ENCODE data around the gene CD34. TPM values are rescaled to one million over a fixed set of nuclear protein-coding genes. Genes with fewer than 3 reads are reported as not detected.

Gene CD34
- total RNA-seq, 2 donors from 2014 or later: 9.8 to 47.7 TPM

DNA sequence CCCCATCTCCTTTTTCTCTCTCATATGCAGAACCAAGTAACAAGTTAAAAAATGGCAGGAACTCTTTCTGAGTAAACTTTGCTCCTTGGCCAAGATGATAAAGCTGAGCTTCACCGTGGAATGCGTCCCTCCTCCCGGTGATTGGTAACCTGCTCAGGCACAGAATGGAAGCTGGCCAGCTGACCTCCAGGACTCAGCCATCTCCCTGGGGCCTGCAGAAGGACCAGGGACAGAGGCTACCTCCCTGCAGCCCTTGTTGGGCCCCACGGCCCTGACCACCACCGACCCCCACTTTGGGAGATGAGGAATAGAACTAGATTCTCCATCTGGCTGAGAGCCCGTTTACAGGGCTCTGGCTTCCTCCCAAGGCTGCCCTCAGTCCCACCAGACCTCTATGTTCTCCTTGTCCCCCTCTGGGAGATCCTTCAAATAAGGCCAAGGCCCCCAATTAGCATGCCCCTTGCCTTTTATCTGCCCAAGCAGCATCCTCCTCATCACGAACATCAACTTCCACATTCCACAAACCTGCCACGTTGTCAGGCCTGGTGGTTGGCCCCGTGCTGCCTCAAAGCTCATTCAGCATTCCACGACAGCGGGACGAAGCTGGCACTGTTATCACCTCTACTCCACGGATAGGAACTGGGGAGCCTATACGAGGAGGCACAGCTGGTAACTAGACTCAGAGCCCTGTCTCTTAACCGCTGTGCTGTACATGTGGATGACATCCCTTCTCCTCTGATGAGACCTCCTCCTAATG is 74.2 kb downstream of the CD34 start:
- 61% methylated on average over 15 of the region's 15 CpGs for WGBS
- no peaks in the 10 kb centered on the region for H3K36me3 ChIP-seq
- intact Hi-C loops (cut with DNase I): no loop called here
- peaks cover 23% of the 10 kb centered on the region for H3K4me1 ChIP-seq (replicated peaks)
- no peaks in the 10 kb centered on the region for H3K9me3 ChIP-seq
- TF ChIP-seq, protein P1, sequence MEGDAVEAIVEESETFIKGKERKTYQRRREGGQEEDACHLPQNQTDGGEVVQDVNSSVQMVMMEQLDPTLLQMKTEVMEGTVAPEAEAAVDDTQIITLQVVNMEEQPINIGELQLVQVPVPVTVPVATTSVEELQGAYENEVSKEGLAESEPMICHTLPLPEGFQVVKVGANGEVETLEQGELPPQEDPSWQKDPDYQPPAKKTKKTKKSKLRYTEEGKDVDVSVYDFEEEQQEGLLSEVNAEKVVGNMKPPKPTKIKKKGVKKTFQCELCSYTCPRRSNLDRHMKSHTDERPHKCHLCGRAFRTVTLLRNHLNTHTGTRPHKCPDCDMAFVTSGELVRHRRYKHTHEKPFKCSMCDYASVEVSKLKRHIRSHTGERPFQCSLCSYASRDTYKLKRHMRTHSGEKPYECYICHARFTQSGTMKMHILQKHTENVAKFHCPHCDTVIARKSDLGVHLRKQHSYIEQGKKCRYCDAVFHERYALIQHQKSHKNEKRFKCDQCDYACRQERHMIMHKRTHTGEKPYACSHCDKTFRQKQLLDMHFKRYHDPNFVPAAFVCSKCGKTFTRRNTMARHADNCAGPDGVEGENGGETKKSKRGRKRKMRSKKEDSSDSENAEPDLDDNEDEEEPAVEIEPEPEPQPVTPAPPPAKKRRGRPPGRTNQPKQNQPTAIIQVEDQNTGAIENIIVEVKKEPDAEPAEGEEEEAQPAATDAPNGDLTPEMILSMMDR (IDR thresholded peaks at IDR 0.05): no peak
- TF ChIP-seq POLR2A (IDR thresholded peaks at IDR 0.05) (no peak), POLR2AphosphoS5 (IDR thresholded peaks at IDR 0.05) (no peak)
- no peaks in the 10 kb centered on the region for H3K27me3 ChIP-seq (replicated peaks; ENCODE audit: insufficient read depth)
- DNase-seq (ENCODE audit: low spot score): no peak
- H3K4me3 ChIP-seq: no peak overlapping the region
- H3K27ac ChIP-seq: peak overlapping the region in 1 of 2 donors; percentile 7

DNA sequence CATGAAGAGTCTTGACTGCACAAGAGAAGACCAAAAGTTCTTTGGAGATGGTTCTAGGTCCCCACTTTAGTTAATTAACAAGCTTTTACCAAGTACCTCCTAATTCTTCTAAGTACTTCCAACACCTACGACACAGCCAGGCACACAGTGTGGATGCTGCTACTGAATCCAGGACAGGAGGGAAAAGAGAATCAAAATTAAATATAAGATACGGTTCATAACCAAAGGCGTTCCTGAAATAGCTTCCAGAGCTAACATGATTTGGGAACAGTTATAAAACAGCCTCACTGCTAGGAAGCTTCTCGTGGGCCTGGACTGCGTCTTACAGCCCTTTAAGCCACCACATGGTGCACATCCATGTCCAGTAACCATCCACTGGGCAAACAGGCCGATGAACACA is 75.0 kb downstream of the CD34 start:
- peaks cover 17% of the 10 kb centered on the region for H3K4me1 ChIP-seq (replicated peaks)

DNA sequence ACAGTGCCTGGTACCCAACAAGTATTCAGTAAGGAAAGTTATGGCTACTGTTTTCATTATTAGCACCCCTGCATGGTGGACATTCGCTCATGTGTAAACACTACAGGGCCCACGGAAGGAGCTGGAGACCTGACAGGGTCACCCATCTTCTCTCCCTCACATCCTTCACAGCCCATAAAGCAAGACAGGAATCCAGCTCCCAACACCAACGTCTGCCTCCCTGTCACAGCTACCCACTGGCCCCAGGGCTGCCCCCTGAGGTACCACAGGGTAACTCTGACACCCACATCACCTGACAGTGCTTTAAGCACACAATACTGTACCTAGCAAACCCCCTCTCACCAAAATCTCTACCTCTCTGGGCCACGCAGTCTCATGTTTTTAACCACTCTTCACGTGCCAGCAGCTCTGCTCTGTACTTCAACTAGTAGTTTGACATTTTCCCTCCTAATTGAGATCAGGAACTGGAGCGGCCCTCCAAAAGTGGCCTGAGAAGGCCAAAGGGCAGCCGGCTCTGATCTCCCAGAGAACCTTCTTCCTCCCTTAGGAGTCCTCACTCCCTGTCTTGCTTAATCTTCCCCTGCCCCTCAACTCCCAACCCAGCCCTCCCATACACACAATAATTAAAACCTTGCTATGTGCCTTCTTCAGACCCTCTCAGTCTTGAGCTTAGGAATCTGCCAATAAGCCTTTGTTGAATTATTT is 76.8 kb downstream of the CD34 start:
- Histone ChIP-seq H3K9me3 (no peaks in the 10 kb centered on the region), H3K36me3 (no peaks in the 10 kb centered on the region), H3K27me3 (replicated peaks; ENCODE audit: insufficient read depth) (no peaks in the 10 kb centered on the region), H3K4me1 (replicated peaks) (peaks cover 16% of the 10 kb centered on the region), H3K4me3 (no peak overlapping the region), H3K27ac (peak overlapping the region; percentile 6 to 35)
- TF ChIP-seq, protein P1 (IDR thresholded peaks at IDR 0.05): no peak
- TF ChIP-seq POLR2AphosphoS5 (IDR thresholded peaks at IDR 0.05): no peak
- no peak for TF ChIP-seq POLR2A (IDR thresholded peaks at IDR 0.05)
- 89% methylated on average over 7 of the region's 7 CpGs for WGBS
- DNase-seq (ENCODE audit: low spot score): no peak
- intact Hi-C loops (cut with DNase I): no loop called here

More for the DNA sequence above, 75.0 kb downstream of the CD34 start:
- H3K27me3 ChIP-seq (replicated peaks; ENCODE audit: insufficient read depth): no peaks in the 10 kb centered on the region
- TF ChIP-seq POLR2AphosphoS5 (IDR thresholded peaks at IDR 0.05): no peak
- TF ChIP-seq POLR2A (IDR thresholded peaks at IDR 0.05): no peak
- TF ChIP-seq, protein P1 (IDR thresholded peaks at IDR 0.05): no peak
- H3K27ac ChIP-seq: no peak overlapping the region
- intact Hi-C loops (cut with DNase I): no loop called here
- no peaks in the 10 kb centered on the region for H3K9me3 ChIP-seq
- H3K4me3 ChIP-seq: no peak overlapping the region
- H3K36me3 ChIP-seq: no peaks in the 10 kb centered on the region
- 95% methylated on average over 6 of the region's 6 CpGs for WGBS
- DNase-seq (ENCODE audit: low spot score): no peak

DNA sequence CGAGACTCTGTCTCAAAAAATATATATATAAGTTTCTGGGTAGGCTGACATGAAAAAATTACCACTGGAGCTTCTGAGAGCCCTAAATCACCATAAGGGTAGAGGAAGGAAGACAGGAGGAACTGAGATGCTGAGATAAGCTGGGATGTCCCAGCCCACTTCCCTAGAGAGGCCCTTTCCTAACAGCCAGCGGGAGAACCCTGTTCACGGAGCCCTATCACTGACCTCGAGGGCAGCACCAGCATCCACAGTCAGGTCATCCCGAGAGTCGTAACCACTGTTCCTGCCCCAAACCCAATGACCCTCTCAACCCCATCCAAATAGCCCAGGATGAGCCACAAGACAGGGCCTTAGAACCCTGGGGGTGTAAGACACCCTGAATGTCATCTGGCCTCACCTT is 77.5 kb downstream of the CD34 start:
- Histone ChIP-seq H3K9me3 (no peaks in the 10 kb centered on the region), H3K4me3 (no peak overlapping the region), H3K36me3 (no peaks in the 10 kb centered on the region), H3K27me3 (replicated peaks; ENCODE audit: insufficient read depth) (no peaks in the 10 kb centered on the region), H3K27ac (peak overlapping the region in 1 of 2 donors; percentile 59), H3K4me1 (replicated peaks) (peaks cover 10% of the 10 kb centered on the region)
- intact Hi-C loops (cut with DNase I): no loop called here
- DNase-seq (ENCODE audit: low spot score): no peak
- 83% methylated on average over 6 of the region's 6 CpGs for WGBS
- TF ChIP-seq POLR2A (IDR thresholded peaks at IDR 0.05) (no peak), POLR2AphosphoS5 (IDR thresholded peaks at IDR 0.05) (no peak)
- TF ChIP-seq, protein P1 (IDR thresholded peaks at IDR 0.05): no peak
